ENCODE measurements around the gene FOXK2. TPM values are rescaled to one million over a fixed set of nuclear protein-coding genes. Genes with fewer than 3 reads are reported as not detected.
"Not testable (repeated sequence)": the region's sequence is repeated elsewhere in the genome, so short reads cannot be mapped to it uniquely, and the experiment has no call there.

FOXK2 gene
- total RNA-seq, 1 experiment from 2014 or later = 104 TPM

DNA sequence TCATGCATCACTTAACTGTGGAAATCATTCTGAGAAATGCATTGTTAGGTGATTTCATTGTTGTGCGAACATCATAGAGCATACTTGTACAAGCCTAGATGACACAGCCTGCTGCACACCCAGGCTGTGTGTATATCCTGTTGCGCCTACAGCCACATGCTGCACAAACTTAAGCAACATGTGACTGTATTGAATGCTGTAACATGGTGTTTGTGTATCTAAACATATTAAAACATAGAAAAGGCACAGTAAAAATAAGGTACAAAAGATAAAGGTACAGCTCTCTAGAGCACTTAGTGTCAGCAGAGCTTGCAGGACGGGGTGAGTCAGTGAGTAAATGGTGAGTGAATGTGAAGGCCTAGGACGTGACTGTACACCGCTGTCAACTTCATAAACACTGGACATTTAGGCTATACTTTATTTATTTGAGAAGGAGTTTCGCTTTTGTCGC, 11.9 kb downstream of the FOXK2 start:
- BruUV-seq (replicated peaks) = no TSS peak
- H3K27me3 Mint-ChIP-seq (ENCODE audit: insufficient read depth, unreplicated experiment) = no peaks in the 10 kb centered on the region
- H3K4me3 Mint-ChIP-seq (ENCODE audit: unreplicated experiment) = peak overlapping the region; percentile 34
- no peaks in the 10 kb centered on the region for H3K9me3 Mint-ChIP-seq (ENCODE audit: unreplicated experiment)
- CTCF ChIA-PET = interaction anchor here (0.5 kb wide), 2 partner anchors 23 to 295 kb away, joined by 3 to 4 read pairs; no protein-coding TSS in a partner anchor
- peaks cover 7% of the 10 kb centered on the region for H3K36me3 Mint-ChIP-seq (ENCODE audit: insufficient read depth, unreplicated experiment)
- H3K4me1 Mint-ChIP-seq (ENCODE audit: insufficient read depth, unreplicated experiment) = peaks cover 64% of the 10 kb centered on the region
- TF ChIP-seq, protein P1, sequence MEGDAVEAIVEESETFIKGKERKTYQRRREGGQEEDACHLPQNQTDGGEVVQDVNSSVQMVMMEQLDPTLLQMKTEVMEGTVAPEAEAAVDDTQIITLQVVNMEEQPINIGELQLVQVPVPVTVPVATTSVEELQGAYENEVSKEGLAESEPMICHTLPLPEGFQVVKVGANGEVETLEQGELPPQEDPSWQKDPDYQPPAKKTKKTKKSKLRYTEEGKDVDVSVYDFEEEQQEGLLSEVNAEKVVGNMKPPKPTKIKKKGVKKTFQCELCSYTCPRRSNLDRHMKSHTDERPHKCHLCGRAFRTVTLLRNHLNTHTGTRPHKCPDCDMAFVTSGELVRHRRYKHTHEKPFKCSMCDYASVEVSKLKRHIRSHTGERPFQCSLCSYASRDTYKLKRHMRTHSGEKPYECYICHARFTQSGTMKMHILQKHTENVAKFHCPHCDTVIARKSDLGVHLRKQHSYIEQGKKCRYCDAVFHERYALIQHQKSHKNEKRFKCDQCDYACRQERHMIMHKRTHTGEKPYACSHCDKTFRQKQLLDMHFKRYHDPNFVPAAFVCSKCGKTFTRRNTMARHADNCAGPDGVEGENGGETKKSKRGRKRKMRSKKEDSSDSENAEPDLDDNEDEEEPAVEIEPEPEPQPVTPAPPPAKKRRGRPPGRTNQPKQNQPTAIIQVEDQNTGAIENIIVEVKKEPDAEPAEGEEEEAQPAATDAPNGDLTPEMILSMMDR (IDR thresholded peaks at IDR 0.05; ENCODE audit: unreplicated experiment) = no peak
- intact Hi-C loops (cut with micrococcal nuclease) = no loop called here
- DNase-seq (ENCODE audit: unreplicated experiment) = peak; percentile 51
- POLR2A ChIA-PET = interaction anchor here (0.8 to 11.5 kb wide), 7 partner anchors 11 to 132 kb away, joined by 3 to 165 read pairs (median 5); partner anchors contain the start of genes FOXK2 and NARF
- H3K27ac Mint-ChIP-seq (ENCODE audit: low read depth, unreplicated experiment) = peak overlapping the region; percentile 88

DNA sequence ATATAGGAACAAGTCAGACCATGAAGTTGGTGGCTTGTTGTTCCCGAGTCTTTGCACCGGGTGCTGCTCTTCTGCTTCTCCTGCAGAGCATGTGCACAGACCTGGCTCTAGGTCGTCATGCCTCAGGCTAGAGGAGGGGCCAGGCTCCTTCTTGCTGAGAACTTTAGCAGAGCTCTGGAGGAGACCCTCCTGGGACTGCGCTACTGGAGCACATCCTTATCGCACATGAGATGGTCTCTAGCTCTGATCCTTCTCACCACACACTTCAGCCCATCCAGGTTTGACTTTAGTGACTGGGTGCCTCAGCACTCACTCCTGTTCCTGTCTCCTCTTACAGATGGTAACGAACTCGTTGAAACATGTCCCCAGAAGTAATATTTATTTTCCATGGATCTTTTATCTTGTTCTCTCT, 14.9 kb downstream of the FOXK2 start:
- peaks cover 64% of the 10 kb centered on the region for H3K4me1 Mint-ChIP-seq (ENCODE audit: insufficient read depth, unreplicated experiment)
- peak overlapping the region; percentile 46 for H3K4me3 Mint-ChIP-seq (ENCODE audit: unreplicated experiment)
- no peaks in the 10 kb centered on the region for H3K9me3 Mint-ChIP-seq (ENCODE audit: unreplicated experiment)
- no TSS peak for BruUV-seq (replicated peaks)
- peak overlapping the region; percentile 97 for H3K27ac Mint-ChIP-seq (ENCODE audit: low read depth, unreplicated experiment)
- intact Hi-C loops (cut with micrococcal nuclease) = no loop called here
- H3K27me3 Mint-ChIP-seq (ENCODE audit: insufficient read depth, unreplicated experiment) = no peaks in the 10 kb centered on the region
- ChIA-PET CTCF (interaction anchor here (0.7 to 3.4 kb wide), 3 partner anchors 17 to 129 kb away, joined by 3 to 28 read pairs (median 4); no protein-coding TSS in a partner anchor), POLR2A (interaction anchor here (0.6 to 11.5 kb wide), 7 partner anchors 14 to 290 kb away, joined by 3 to 165 read pairs (median 5); partner anchors contain the start of gene FOXK2)
- H3K36me3 Mint-ChIP-seq (ENCODE audit: insufficient read depth, unreplicated experiment) = peaks cover 12% of the 10 kb centered on the region
- peak; percentile 13 for DNase-seq (ENCODE audit: unreplicated experiment)
- TF ChIP-seq, protein P1 (IDR thresholded peaks at IDR 0.05; ENCODE audit: unreplicated experiment) = no peak

DNA sequence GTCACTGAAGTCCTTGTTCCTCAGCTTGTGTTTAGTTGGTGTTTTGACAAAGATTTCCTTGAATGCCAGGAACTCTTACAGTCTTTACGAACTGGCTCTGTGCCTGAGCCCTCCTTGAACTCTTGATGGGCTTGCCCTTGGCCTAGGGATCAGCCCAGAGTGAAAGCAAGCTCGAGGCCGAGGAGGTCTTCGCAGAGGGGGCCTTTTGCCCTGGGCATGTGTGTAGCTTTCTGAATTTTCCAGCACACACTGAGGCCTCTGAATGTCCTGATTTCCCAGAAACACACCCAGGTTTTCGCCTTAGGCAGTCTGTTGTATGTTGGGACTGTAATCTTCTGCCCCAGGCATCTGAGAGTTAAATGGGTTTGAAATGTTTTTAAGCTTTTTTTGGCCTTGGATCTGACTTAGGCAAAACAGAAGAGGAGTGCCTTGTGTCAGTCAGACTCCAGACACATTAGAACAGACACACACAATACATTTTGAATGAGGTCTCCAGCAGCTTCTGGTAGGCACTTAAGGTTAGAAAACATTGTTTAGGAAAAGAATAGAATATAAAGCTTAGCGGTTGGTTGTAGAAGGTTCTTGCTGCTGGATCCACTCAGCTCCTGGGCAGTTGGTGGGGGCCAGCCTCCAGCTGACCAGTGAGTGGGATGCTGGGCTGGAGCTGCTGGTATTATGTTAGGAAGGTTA, 17.1 kb downstream of the FOXK2 start:
- intact Hi-C loops (cut with micrococcal nuclease) = no loop called here
- Mint-ChIP-seq H3K36me3 (ENCODE audit: insufficient read depth, unreplicated experiment) (peaks cover 12% of the 10 kb centered on the region), H3K9me3 (ENCODE audit: unreplicated experiment) (no peaks in the 10 kb centered on the region), H3K27ac (ENCODE audit: low read depth, unreplicated experiment) (peak overlapping the region; percentile 97), H3K4me3 (ENCODE audit: unreplicated experiment) (peak overlapping the region; percentile 60), H3K27me3 (ENCODE audit: insufficient read depth, unreplicated experiment) (no peaks in the 10 kb centered on the region), H3K4me1 (ENCODE audit: insufficient read depth, unreplicated experiment) (peaks cover 53% of the 10 kb centered on the region)
- TF ChIP-seq, protein P1 (IDR thresholded peaks at IDR 0.05; ENCODE audit: unreplicated experiment) = no peak
- DNase-seq (ENCODE audit: unreplicated experiment) = peak; percentile 72
- ChIA-PET POLR2A (interaction anchor here (0.6 to 11.5 kb wide), 18 partner anchors 10 to 244 kb away, joined by 3 to 165 read pairs (median 4); partner anchors contain the start of genes CYBC1, FOXK2, NARF and RAB40B), CTCF (interaction anchor here (1.1 to 3.4 kb wide), 4 partner anchors 10 to 17 kb away, joined by 5 to 28 read pairs (median 18); no protein-coding TSS in a partner anchor)
- BruUV-seq (replicated peaks) = TSS peak; percentile 11

DNA sequence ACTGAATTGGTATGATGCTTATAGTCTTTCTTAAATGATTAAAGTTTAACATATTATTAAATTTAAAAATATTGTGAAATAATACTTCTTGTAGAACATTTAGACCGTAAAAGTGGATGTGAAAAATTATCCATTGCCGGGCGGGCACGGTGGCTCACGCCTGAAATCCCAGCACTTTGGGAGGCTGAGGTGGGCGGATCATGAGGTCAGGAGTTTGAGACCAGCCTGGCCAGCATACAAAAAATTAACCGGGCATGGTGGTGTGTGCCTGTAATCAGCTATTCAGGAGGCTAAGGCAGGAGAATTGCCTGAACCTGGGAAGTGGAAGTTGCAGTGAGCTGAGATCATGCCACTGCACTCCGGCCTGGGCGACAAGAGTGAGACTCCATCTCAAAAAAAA, 17.7 kb downstream of the FOXK2 start:
- H3K27ac Mint-ChIP-seq (ENCODE audit: low read depth, unreplicated experiment) = peak overlapping the region; percentile 97
- BruUV-seq (replicated peaks); H3K27me3 Mint-ChIP-seq (ENCODE audit: insufficient read depth, unreplicated experiment); intact Hi-C loops (cut with micrococcal nuclease); DNase-seq (ENCODE audit: unreplicated experiment); H3K9me3 Mint-ChIP-seq (ENCODE audit: unreplicated experiment): not testable (repeated sequence)
- ChIA-PET POLR2A (interaction anchor here (0.6 to 11.5 kb wide), 12 partner anchors 11 to 245 kb away, joined by 3 to 165 read pairs (median 3); partner anchors contain the start of genes CYBC1, FOXK2 and NARF), CTCF (interaction anchor here (2.2 to 3.4 kb wide), 3 partner anchors 10 to 17 kb away, joined by 8 to 28 read pairs (median 28); no protein-coding TSS in a partner anchor)
- H3K4me1 Mint-ChIP-seq (ENCODE audit: insufficient read depth, unreplicated experiment) = peaks cover 51% of the 10 kb centered on the region
- peaks cover 12% of the 10 kb centered on the region for H3K36me3 Mint-ChIP-seq (ENCODE audit: insufficient read depth, unreplicated experiment)
- H3K4me3 Mint-ChIP-seq (ENCODE audit: unreplicated experiment) = peak overlapping the region; percentile 60

DNA sequence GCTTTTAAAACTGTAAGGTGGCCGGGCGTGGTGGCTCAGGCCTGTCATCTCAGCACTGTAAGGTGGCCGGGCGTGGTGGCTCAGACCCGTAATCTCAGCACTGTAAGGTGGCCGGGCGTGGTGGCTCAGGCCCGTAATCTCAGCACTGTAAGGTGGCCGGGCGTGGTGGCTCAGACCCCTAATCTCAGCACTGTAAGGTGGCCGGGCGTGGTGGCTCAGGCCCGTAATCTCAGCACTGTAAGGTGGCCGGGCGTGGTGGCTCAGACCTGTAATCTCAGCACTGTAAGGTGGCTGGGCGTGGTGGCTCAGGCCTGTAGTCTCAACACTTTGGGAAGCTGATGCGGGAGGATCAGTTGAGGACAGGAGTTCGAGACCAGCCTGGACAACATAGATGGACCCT, 19.5 kb downstream of the FOXK2 start:
- ChIA-PET CTCF (interaction anchor here (0.6 to 2.8 kb wide), 3 partner anchors 12 to 255 kb away, joined by 3 to 15 read pairs (median 5); no protein-coding TSS in a partner anchor), POLR2A (interaction anchor here (0.7 to 5.9 kb wide), 2 partner anchors 24 to 45 kb away, joined by 3 to 34 read pairs; no protein-coding TSS in a partner anchor)

More for the DNA sequence above, 19.5 kb downstream of the FOXK2 start:
- intact Hi-C loops (cut with micrococcal nuclease); BruUV-seq (replicated peaks); H3K4me3 Mint-ChIP-seq (ENCODE audit: unreplicated experiment); H3K9me3 Mint-ChIP-seq (ENCODE audit: unreplicated experiment); DNase-seq (ENCODE audit: unreplicated experiment); H3K27me3 Mint-ChIP-seq (ENCODE audit: insufficient read depth, unreplicated experiment): not testable (repeated sequence)
- peaks cover 11% of the 10 kb centered on the region for H3K36me3 Mint-ChIP-seq (ENCODE audit: insufficient read depth, unreplicated experiment)
- peaks cover 45% of the 10 kb centered on the region for H3K4me1 Mint-ChIP-seq (ENCODE audit: insufficient read depth, unreplicated experiment)
- H3K27ac Mint-ChIP-seq (ENCODE audit: low read depth, unreplicated experiment) = peak overlapping the region; percentile 97
